SK-N-SH (cell line): ENCODE results near the gene AIPL1. TPM values are rescaled to one million over a fixed set of nuclear protein-coding genes. Genes with fewer than 3 reads are reported as not detected.
A peak's percentile ranks its signal among the peaks of the same experiment; 100 is the strongest.

Source experiments
- CTCF ChIA-PET: fragments of 300-600, 350-600 bp; formaldehyde crosslinking; extraction: SDS; loops from one replicate; lab custom pipeline; 2021; lab: Yijun Ruan, JAX
- POLR2A ChIA-PET: fragments of 350-600 bp; sonication (Branson Sonifier 250); formaldehyde crosslinking; extraction: SDS; loops from one replicate; lab custom pipeline; 2020; ENCODE audit warnings: antibody characterized with exemption, inconsistent platforms; lab: Yijun Ruan, JAX
- DNase-seq: peaks from one replicate; pipeline ENCODE4 v3.0.0; 2012
- H2AFZ ChIP-seq: fragments of 200-600 bp; sonication (generic); 2 replicates; pipeline ENCODE4 v1.8.1; 2016; ENCODE audit warnings: antibody characterized with exemption, mild to moderate bottlenecking, low read depth
- H3F3A ChIP-seq: fragments of 200-600 bp; sonication (generic); replicated peaks from 2 replicates; pipeline ENCODE3; 2016; ENCODE audit warnings: antibody characterized with exemption, mild to moderate bottlenecking; ENCODE audit not compliant: insufficient read depth
- H3K27ac ChIP-seq, 2 experiments: fragments of 200-500 bp in 1 of 2; fragments of 200-600 bp in 1 of 2; sonication (Bioruptor generic) in 1 of 2; sonication (generic), shearing (Covaris generic) in 1 of 2; 2 replicates each; pipeline versions ENCODE4 v1.5.1 to v1.6.1; 2014 to 2016; ENCODE audit warnings: low read depth in 2 of 2, inconsistent platforms in 1 of 2, low read length in 1 of 2, mild to moderate bottlenecking in 1 of 2, mixed read lengths in 1 of 2
- H3K27me3 ChIP-seq: fragments of 200-600 bp; sonication (generic), shearing (Covaris generic); 2 replicates; pipeline ENCODE4 v1.6.1; 2016; ENCODE audit warnings: mixed run types; ENCODE audit not compliant: insufficient read depth
- H3K36me3 ChIP-seq, 2 experiments: fragments of 200-500 bp in 1 of 2; fragments of 200-600 bp in 1 of 2; sonication (Bioruptor generic) in 1 of 2; sonication (generic) in 1 of 2; replicated peaks in 1 of 2; 2 replicates each; pipeline versions ENCODE3 to v1.5.1; 2014 to 2016; ENCODE audit warnings: low read length in 1 of 2, mild to moderate bottlenecking in 1 of 2; ENCODE audit not compliant: insufficient read depth in 2 of 2, control insufficient read depth in 1 of 2
- H3K4me1 ChIP-seq, 2 experiments: fragments of 200-500 bp in 1 of 2; fragments of 200-600 bp in 1 of 2; sonication (Bioruptor generic) in 1 of 2; sonication (generic), shearing (Covaris generic) in 1 of 2; 2 replicates each; pipeline versions ENCODE4 v1.5.1 to v1.6.1; 2014 to 2016; ENCODE audit warnings: low read depth in 1 of 2, low read length in 1 of 2, mixed run types in 1 of 2; ENCODE audit not compliant: insufficient read depth in 2 of 2, control insufficient read depth in 1 of 2
- H3K4me2 ChIP-seq: fragments of 200-600 bp; sonication (generic), shearing (Covaris generic); 2 replicates; pipeline ENCODE4 v1.6.1; 2017; ENCODE audit warnings: mixed run types
- H3K4me3 ChIP-seq, 2 experiments: fragments of 200-500 bp in 1 of 2; fragments of 200-600 bp in 1 of 2; sonication (Bioruptor generic) in 1 of 2; sonication (generic), shearing (Covaris generic) in 1 of 2; 2 replicates each; pipeline versions ENCODE4 v1.5.1 to v1.8.1; 2014 to 2016; ENCODE audit warnings: low read depth in 2 of 2, inconsistent platforms in 1 of 2, low read length in 1 of 2, mild to moderate bottlenecking in 1 of 2, mixed read lengths in 1 of 2, moderate library complexity in 1 of 2
- H3K79me2 ChIP-seq: fragments of 200-600 bp; sonication (generic); 2 replicates; pipeline ENCODE4 v1.8.1; 2017; ENCODE audit warnings: mild to moderate bottlenecking; ENCODE audit not compliant: insufficient read depth
- H3K9ac ChIP-seq: fragments of 200-600 bp; sonication (generic); 2 replicates; pipeline ENCODE4 v1.6.1; 2017; ENCODE audit warnings: mixed run types
- H3K9me2 ChIP-seq: fragments of 200-600 bp; sonication (generic); 2 replicates; pipeline ENCODE4 v1.6.1; 2017; ENCODE audit warnings: mixed run types
- H3K9me3 ChIP-seq: fragments of 200-600 bp; sonication (generic); 2 replicates; pipeline ENCODE4 v1.6.1; 2017; ENCODE audit warnings: mixed run types, mild to moderate bottlenecking, moderate library complexity
- H4K20me1 ChIP-seq: fragments of 200-600 bp; sonication (generic); 2 replicates; pipeline ENCODE4 v1.6.1; 2017; ENCODE audit warnings: mild to moderate bottlenecking, mixed run types; ENCODE audit not compliant: insufficient read depth
- EZH2phosphoT487 ChIP-seq: fragments of 200-600 bp; sonication (generic); IDR thresholded peaks from 2 replicates; pipeline ENCODE4 v1.6.1; 2017; ENCODE audit warnings: low read depth, mixed run types, mild to moderate bottlenecking, antibody characterized with exemption, moderate library complexity, borderline replicate concordance
- FOSL2 ChIP-seq: IDR thresholded peaks from 2 replicates; pipeline ENCODE4 v1.4.0; 2012; ENCODE audit warnings: low read depth, mild to moderate bottlenecking, moderate library complexity, borderline replicate concordance
- JUND ChIP-seq: IDR thresholded peaks from 2 replicates; pipeline ENCODE4 v1.4.0; 2012
- PBX3 ChIP-seq: IDR thresholded peaks from 2 replicates; pipeline ENCODE4; 2012
- RAD21 ChIP-seq: IDR thresholded peaks from 2 replicates; pipeline ENCODE4 v1.6.1; 2012; ENCODE audit warnings: mild to moderate bottlenecking, low read length
- RCOR1 ChIP-seq: fragments of 150-350 bp; IDR thresholded peaks from 2 replicates; pipeline ENCODE4 v1.6.1; 2017; ENCODE audit warnings: antibody characterized with exemption, low read length
- SIN3A ChIP-seq: IDR thresholded peaks from 2 replicates; pipeline ENCODE4 v1.6.1; 2012; ENCODE audit warnings: low read depth, mild to moderate bottlenecking, low read length, moderate library complexity, borderline replicate concordance
- SMC3 ChIP-seq: IDR thresholded peaks from 2 replicates; pipeline ENCODE4 v1.6.1; 2012; ENCODE audit warnings: low read depth, low read length, improper control_type of control experiment
- TAF1 ChIP-seq: IDR thresholded peaks from 2 replicates; pipeline ENCODE4 v1.6.1; 2012; ENCODE audit warnings: low read depth, mild to moderate bottlenecking, low read length, moderate library complexity, borderline replicate concordance
- YY1 ChIP-seq: IDR thresholded peaks from 2 replicates; pipeline ENCODE4 v1.4.0; 2012; ENCODE audit warnings: low read depth, mild to moderate bottlenecking
- ZBTB33 ChIP-seq: IDR thresholded peaks from 2 replicates; pipeline ENCODE4 v1.4.0; 2012; ENCODE audit warnings: low read depth, borderline replicate concordance
- WGBS: methylation state at CpG from one replicate; pipeline ENCODE4 v1.1.6; 2017; ENCODE audit warnings: low lambda C conversion rate; 5-methylcytosine and 5-hydroxymethylcytosine counted together
- polyA plus RNA-seq, 3 experiments: library from polyadenylated mRNA; depleted of rRNA; stranded (reverse); fragments of >200 nt; gene quantifications; 2 replicates each; pipeline ENCODE4 v1.2.3, GENCODE V29; 2012
- TF ChIP-seq, protein P1 (sequence below): fragments of 150-350 bp; IDR thresholded peaks from 2 replicates; pipeline ENCODE4 v1.6.1; 2016; ENCODE audit warnings: mild to moderate bottlenecking, low read depth, low read length
- TF ChIP-seq, protein P2 (sequence below): IDR thresholded peaks from 2 replicates; pipeline ENCODE4 v1.4.0; 2012; ENCODE audit warnings: low read depth

Gene AIPL1
- polyA plus RNA-seq, 1 of the 3 experiments (the other 2 are of a cell fraction), result not detected

GRCh38 chr17:6472517-6472916, 37.6 kb upstream of the AIPL1 start:
- ChIA-PET POLR2A (interaction anchor here (1.1 kb wide), 1 partner anchor 85 kb away, joined by 4 read pairs; no protein-coding TSS in a partner anchor), CTCF (interaction anchor here (0.6 to 2.2 kb wide), 46 partner anchors 8 to 458 kb away, joined by 3 to 17 read pairs (median 4); partner anchors contain the start of gene PIMREG)
- Histone ChIP-seq H3K27me3 (no peaks in the 10 kb centered on the region), H3K27ac (no peak overlapping the region), H3F3A (no peaks in the 10 kb centered on the region), H3K36me3 (no peaks in the 10 kb centered on the region), H3K4me1 (peaks cover 0 to 5% of the 10 kb centered on the region in 2 experiments; a peak in 3 of 4 replicates), H3K9me3 (no peaks in the 10 kb centered on the region), H3K79me2 (no peaks in the 10 kb centered on the region), H4K20me1 (no peaks in the 10 kb centered on the region), H3K4me2 (no peak overlapping the region), H3K9ac (no peak overlapping the region), H2AFZ (no peak overlapping the region), H3K9me2 (no peaks in the 10 kb centered on the region), H3K4me3 (no peak overlapping the region)
- 86% methylated on average over 8 of the region's 10 CpGs for WGBS
- no peak for DNase-seq
- no peak for TF ChIP-seq EZH2phosphoT487
- TF ChIP-seq SIN3A, result no peak
- TF ChIP-seq TAF1, result no peak
- TF ChIP-seq JUND, result no peak
- TF ChIP-seq ZBTB33, result no peak
- TF ChIP-seq SMC3, result no peak
- TF ChIP-seq, protein P1, sequence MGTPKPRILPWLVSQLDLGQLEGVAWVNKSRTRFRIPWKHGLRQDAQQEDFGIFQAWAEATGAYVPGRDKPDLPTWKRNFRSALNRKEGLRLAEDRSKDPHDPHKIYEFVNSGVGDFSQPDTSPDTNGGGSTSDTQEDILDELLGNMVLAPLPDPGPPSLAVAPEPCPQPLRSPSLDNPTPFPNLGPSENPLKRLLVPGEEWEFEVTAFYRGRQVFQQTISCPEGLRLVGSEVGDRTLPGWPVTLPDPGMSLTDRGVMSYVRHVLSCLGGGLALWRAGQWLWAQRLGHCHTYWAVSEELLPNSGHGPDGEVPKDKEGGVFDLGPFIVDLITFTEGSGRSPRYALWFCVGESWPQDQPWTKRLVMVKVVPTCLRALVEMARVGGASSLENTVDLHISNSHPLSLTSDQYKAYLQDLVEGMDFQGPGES, result no peak
- no peak for TF ChIP-seq RCOR1
- TF ChIP-seq, protein P2, sequence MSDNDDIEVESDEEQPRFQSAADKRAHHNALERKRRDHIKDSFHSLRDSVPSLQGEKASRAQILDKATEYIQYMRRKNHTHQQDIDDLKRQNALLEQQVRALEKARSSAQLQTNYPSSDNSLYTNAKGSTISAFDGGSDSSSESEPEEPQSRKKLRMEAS, result no peak
- no peak for TF ChIP-seq YY1

- H3K9me3 ChIP-seq, result no peaks in the 10 kb centered on the region
- H3K9me2 ChIP-seq, result no peaks in the 10 kb centered on the region
- H3K4me1 ChIP-seq, result peaks cover 0 to 5% of the 10 kb centered on the region in 2 experiments; a peak in 3 of 4 replicates
- no peak for TF ChIP-seq RAD21
- TF ChIP-seq, protein P1, result no peak
- peak; percentile 52; the same call in 1 of the 2 replicates for TF ChIP-seq FOSL2
- no peak for TF ChIP-seq PBX3
- H3K27ac ChIP-seq, result no peak overlapping the region
- H4K20me1 ChIP-seq, result no peaks in the 10 kb centered on the region
- WGBS, result 73% methylated on average over 18 of the region's 19 CpGs
- no peak overlapping the region for H2AFZ ChIP-seq
- no peaks in the 10 kb centered on the region for H3K79me2 ChIP-seq
- no peak overlapping the region for H3K4me3 ChIP-seq
- H3K27me3 ChIP-seq, result no peaks in the 10 kb centered on the region
- no peak overlapping the region for H3K9ac ChIP-seq
- ChIA-PET POLR2A (no interaction called here), CTCF (interaction anchor here (0.6 to 2.2 kb wide), 12 partner anchors 8 to 459 kb away, joined by 3 to 9 read pairs (median 4); a partner anchor contains a TSS)
- no peaks in the 10 kb centered on the region for H3K36me3 ChIP-seq
- no peaks in the 10 kb centered on the region for H3F3A ChIP-seq
- no peak overlapping the region for H3K4me2 ChIP-seq
- no peak for DNase-seq
These were observed 36.9 kb upstream of the AIPL1 start for GRCh38 chr17:6471531-6472465.
